Astrocyte (in vitro differentiated cells and primary cell): ENCODE results near the gene GPR75. TPM values are rescaled to one million over a fixed set of nuclear protein-coding genes. Genes with fewer than 3 reads are reported as not detected.

Experiments
- DNase-seq: peaks from one replicate; pipeline ENCODE4 v3.0.0-alpha.2; 2010; ENCODE audit warnings: low read depth
- FAIRE-seq: peaks from 2 replicates; lab custom pipeline; 2011; peaks lifted over from hg19 to GRCh38; lab: Jason Lieb, UNC
- H2AFZ ChIP-seq: 2 replicates; pipeline ENCODE4 v1.6.0; 2012; ENCODE audit warnings: low read depth, low read length, inconsistent platforms
- H3K27ac ChIP-seq: 2 replicates; pipeline ENCODE4 v1.5.1; 2011; ENCODE audit warnings: low read depth, low read length, inconsistent platforms
- H3K27me3 ChIP-seq: 2 replicates; pipeline ENCODE4 v1.6.0; 2011; ENCODE audit warnings: low read length, inconsistent platforms; ENCODE audit not compliant: insufficient read depth
- H3K36me3 ChIP-seq: 2 replicates; pipeline ENCODE4 v1.5.1; 2011; ENCODE audit warnings: low read length, inconsistent platforms; ENCODE audit not compliant: insufficient read depth
- H3K4me1 ChIP-seq: 2 replicates; pipeline ENCODE4 v1.5.1; 2011; ENCODE audit warnings: low read length, inconsistent platforms; ENCODE audit not compliant: insufficient read depth
- H3K4me2 ChIP-seq: 2 replicates; pipeline ENCODE4 v1.6.0; 2012; ENCODE audit warnings: low read length, inconsistent platforms
- H3K4me3 ChIP-seq: 2 replicates; pipeline ENCODE4 v1.5.1; 2011; ENCODE audit warnings: low read depth, mild to moderate bottlenecking, low read length, inconsistent platforms; ENCODE audit not compliant: insufficient read depth
- H3K79me2 ChIP-seq: 2 replicates; pipeline ENCODE4 v1.6.0; 2012; ENCODE audit warnings: mild to moderate bottlenecking, low read length, inconsistent platforms; ENCODE audit not compliant: insufficient read depth
- H3K9ac ChIP-seq: 2 replicates; pipeline ENCODE4 v1.6.0; 2012; ENCODE audit warnings: mild to moderate bottlenecking, low read length, inconsistent platforms
- H3K9me3 ChIP-seq: 2 replicates; pipeline ENCODE4 v1.5.1; 2012; ENCODE audit warnings: low read depth, mild to moderate bottlenecking, low read length, inconsistent platforms; ENCODE audit not compliant: insufficient read depth
- H4K20me1 ChIP-seq: 2 replicates; pipeline ENCODE4 v1.6.0; 2012; ENCODE audit warnings: low read length, inconsistent platforms; ENCODE audit not compliant: insufficient read depth
- H3K27ac Mint-ChIP-seq: one replicate; pipeline ENCODE4 v1.8.0; 2021; ENCODE audit warnings: mild to moderate bottlenecking, mixed read lengths; ENCODE audit not compliant: unreplicated experiment
- H3K27me3 Mint-ChIP-seq: one replicate; pipeline ENCODE4 v1.8.0; 2021; ENCODE audit warnings: low read depth, mixed read lengths; ENCODE audit not compliant: unreplicated experiment
- H3K36me3 Mint-ChIP-seq: one replicate; pipeline ENCODE4 v1.8.0; 2021; ENCODE audit warnings: low read depth, mixed read lengths; ENCODE audit not compliant: unreplicated experiment
- H3K4me1 Mint-ChIP-seq: one replicate; pipeline ENCODE4 v1.8.0; 2021; ENCODE audit warnings: low read depth, mixed read lengths; ENCODE audit not compliant: unreplicated experiment
- H3K4me3 Mint-ChIP-seq: one replicate; pipeline ENCODE4 v1.8.0; 2021; ENCODE audit warnings: mild to moderate bottlenecking, moderate library complexity, mixed read lengths; ENCODE audit not compliant: unreplicated experiment
- H3K9me3 Mint-ChIP-seq: one replicate; pipeline ENCODE4 v1.8.0; 2021; ENCODE audit warnings: mild to moderate bottlenecking, mixed read lengths; ENCODE audit not compliant: unreplicated experiment
- EZH2 ChIP-seq: IDR thresholded peaks from 2 replicates; pipeline ENCODE4 v1.6.1; 2012; ENCODE audit warnings: mild to moderate bottlenecking, low read length, inconsistent platforms; ENCODE audit not compliant: insufficient read depth
- total RNA-seq: library from RNA; stranded (reverse); gene quantifications from 2 replicates; pipeline ENCODE4 v1.2.1, GENCODE V29; 2021
- TF ChIP-seq, protein P1 (sequence below): IDR thresholded peaks from 2 replicates; pipeline ENCODE4 v1.5.1; 2011; ENCODE audit warnings: low read depth, mild to moderate bottlenecking, inconsistent platforms, low read length, moderate library complexity; ENCODE audit not compliant: insufficient read depth

Gene GPR75
- total RNA-seq, 1 donor from 2014 or later: 5.0 TPM

DNA sequence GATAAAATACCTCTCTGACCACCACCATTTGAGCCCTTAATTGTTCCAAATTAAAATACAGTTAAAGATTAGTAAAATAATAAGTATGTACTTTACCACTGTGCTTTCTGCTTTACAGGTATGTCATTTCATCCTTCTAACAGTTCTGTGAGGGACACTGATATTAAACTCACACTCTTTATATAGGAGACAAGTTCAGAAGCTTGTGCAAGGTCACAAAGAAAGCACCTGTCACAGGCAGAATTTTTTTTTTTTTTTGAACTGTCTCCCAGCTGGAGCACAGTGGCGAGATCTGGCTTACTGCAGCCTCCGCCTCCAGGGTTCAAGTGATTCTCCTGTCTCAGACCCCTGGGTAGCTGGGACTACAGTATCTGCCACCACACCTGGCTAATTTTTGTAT is 21.6 kb upstream of the GPR75 start:
- peaks cover 20% of the 10 kb centered on the region for H3K36me3 Mint-ChIP-seq
- no peak overlapping the region for H3K4me3 Mint-ChIP-seq
- H3K4me3 ChIP-seq: no peak overlapping the region
- H3K9me3 ChIP-seq: no peaks in the 10 kb centered on the region
- no peak for DNase-seq
- peaks cover 17% of the 10 kb centered on the region for H4K20me1 ChIP-seq
- H3K4me2 ChIP-seq: no peak overlapping the region
- H3K4me1 Mint-ChIP-seq: peaks cover 5% of the 10 kb centered on the region
- no peaks in the 10 kb centered on the region for H3K27me3 ChIP-seq
- no peak for TF ChIP-seq EZH2
- TF ChIP-seq, protein P1, sequence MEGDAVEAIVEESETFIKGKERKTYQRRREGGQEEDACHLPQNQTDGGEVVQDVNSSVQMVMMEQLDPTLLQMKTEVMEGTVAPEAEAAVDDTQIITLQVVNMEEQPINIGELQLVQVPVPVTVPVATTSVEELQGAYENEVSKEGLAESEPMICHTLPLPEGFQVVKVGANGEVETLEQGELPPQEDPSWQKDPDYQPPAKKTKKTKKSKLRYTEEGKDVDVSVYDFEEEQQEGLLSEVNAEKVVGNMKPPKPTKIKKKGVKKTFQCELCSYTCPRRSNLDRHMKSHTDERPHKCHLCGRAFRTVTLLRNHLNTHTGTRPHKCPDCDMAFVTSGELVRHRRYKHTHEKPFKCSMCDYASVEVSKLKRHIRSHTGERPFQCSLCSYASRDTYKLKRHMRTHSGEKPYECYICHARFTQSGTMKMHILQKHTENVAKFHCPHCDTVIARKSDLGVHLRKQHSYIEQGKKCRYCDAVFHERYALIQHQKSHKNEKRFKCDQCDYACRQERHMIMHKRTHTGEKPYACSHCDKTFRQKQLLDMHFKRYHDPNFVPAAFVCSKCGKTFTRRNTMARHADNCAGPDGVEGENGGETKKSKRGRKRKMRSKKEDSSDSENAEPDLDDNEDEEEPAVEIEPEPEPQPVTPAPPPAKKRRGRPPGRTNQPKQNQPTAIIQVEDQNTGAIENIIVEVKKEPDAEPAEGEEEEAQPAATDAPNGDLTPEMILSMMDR: no peak
- no peak overlapping the region for H3K9ac ChIP-seq
- H3K27ac Mint-ChIP-seq: no peak overlapping the region
- FAIRE-seq: no peak
- peaks cover 49% of the 10 kb centered on the region for H3K36me3 ChIP-seq
- peaks cover 12% of the 10 kb centered on the region for H3K4me1 ChIP-seq
- H3K27ac ChIP-seq: peak overlapping the region; percentile 8
- no peaks in the 10 kb centered on the region for H3K9me3 Mint-ChIP-seq
- H3K79me2 ChIP-seq: peaks cover 9% of the 10 kb centered on the region
- H3K27me3 Mint-ChIP-seq: no peaks in the 10 kb centered on the region
- H2AFZ ChIP-seq: no peak overlapping the region

DNA sequence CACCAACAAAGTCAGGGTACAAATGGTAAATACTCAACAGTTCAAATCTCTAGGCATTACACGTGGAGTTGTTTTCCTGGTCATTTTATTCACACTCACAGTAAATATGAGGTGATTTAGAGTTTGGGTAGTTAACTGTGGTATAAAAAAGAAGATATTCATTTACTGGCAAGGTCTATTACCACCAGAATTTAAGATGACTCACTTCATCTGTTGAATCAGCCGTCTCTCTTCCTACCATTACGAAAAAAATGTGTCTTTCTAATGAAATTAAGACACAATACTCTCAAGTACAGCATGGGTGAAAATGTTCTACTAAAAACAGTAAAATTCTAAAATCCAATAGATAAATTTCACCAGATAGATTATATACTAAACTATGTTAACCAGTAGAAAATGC is 21.0 kb upstream of the GPR75 start:
- peak overlapping the region; percentile 3 for H3K4me2 ChIP-seq
- H2AFZ ChIP-seq: no peak overlapping the region
- H3K4me1 Mint-ChIP-seq: peaks cover 5% of the 10 kb centered on the region
- no peak overlapping the region for H3K4me3 ChIP-seq
- H3K9me3 ChIP-seq: no peaks in the 10 kb centered on the region
- H3K79me2 ChIP-seq: peaks cover 12% of the 10 kb centered on the region
- H4K20me1 ChIP-seq: peaks cover 17% of the 10 kb centered on the region
- peaks cover 12% of the 10 kb centered on the region for H3K4me1 ChIP-seq
- peak overlapping the region; percentile 62 for H3K27ac Mint-ChIP-seq
- FAIRE-seq: no peak
- H3K27me3 ChIP-seq: no peaks in the 10 kb centered on the region
- H3K4me3 Mint-ChIP-seq: no peak overlapping the region
- no peaks in the 10 kb centered on the region for H3K9me3 Mint-ChIP-seq
- no peak overlapping the region for H3K9ac ChIP-seq
- no peaks in the 10 kb centered on the region for H3K27me3 Mint-ChIP-seq
- H3K36me3 Mint-ChIP-seq: peaks cover 15% of the 10 kb centered on the region
- TF ChIP-seq, protein P1: no peak
- TF ChIP-seq EZH2: no peak
- peaks cover 52% of the 10 kb centered on the region for H3K36me3 ChIP-seq
- H3K27ac ChIP-seq: peak overlapping the region; percentile 8
- DNase-seq: peak; percentile 81

DNA sequence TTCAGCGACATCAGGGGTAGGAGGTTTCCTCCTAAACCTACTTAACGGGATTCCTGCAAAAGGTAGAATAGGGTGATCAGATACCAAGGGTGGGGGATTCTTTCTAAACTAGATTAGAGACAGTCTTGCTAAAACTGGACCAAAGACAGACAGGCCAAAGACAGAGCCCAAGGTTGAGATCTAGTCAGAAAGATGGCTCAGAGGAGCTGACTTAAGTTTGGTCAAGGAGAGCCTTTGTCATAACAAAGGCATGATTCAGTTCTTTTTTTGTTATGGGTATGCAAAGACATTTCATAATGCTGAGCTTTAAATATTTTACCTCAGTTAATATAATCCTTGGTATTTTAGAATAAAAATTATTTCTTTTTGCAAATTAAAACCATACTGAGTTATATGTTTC is 17.8 kb upstream of the GPR75 start:
- FAIRE-seq (no peak), DNase-seq (no peak)
- Histone ChIP-seq H3K27me3 (no peaks in the 10 kb centered on the region), H3K9ac (no peak overlapping the region), H3K4me2 (no peak overlapping the region), H3K4me1 (peaks cover 12% of the 10 kb centered on the region), H3K79me2 (peaks cover 12% of the 10 kb centered on the region), H3K4me3 (no peak overlapping the region), H2AFZ (no peak overlapping the region), H3K27ac (no peak overlapping the region), H4K20me1 (peaks cover 17% of the 10 kb centered on the region), H3K9me3 (no peaks in the 10 kb centered on the region), H3K36me3 (peaks cover 56% of the 10 kb centered on the region)
- Mint-ChIP-seq H3K4me1 (peaks cover 5% of the 10 kb centered on the region), H3K9me3 (no peaks in the 10 kb centered on the region), H3K4me3 (no peak overlapping the region), H3K27me3 (no peaks in the 10 kb centered on the region), H3K27ac (no peak overlapping the region), H3K36me3 (peaks cover 4% of the 10 kb centered on the region)
- no peak for TF ChIP-seq EZH2
- TF ChIP-seq, protein P1: no peak
